HL-60/S4 treated with phorbol 12-myristate 13-acetate at 8.2 ng/mL for 4 days and 3 days (cell line): ENCODE data around the gene NUDT3.

ENCODE experiments used
- in situ Hi-C: fragments of 300-500 bp; cut with MboI; formaldehyde crosslinking; loops from 2 replicates; pipeline ENCODE4 v1.15.0; 2022; ENCODE audit warnings: low sequenced_read_pairs

The NUDT3 gene

GRCh38 chr6:34300332-34300751 lies 92.1 kb downstream of the NUDT3 start:
- in situ Hi-C loops: no loop called here

GRCh38 chr6:34298941-34299340 lies 93.5 kb downstream of the NUDT3 start:
- in situ Hi-C loops: no loop called here

- in situ Hi-C loops: no loop called here
Measured at GRCh38 chr6:34295721-34296120, 96.7 kb downstream of the NUDT3 start.

GRCh38 chr6:34292954-34293353 lies 99.5 kb downstream of the NUDT3 start:
- in situ Hi-C loops: no loop called here

GRCh38 chr6:34289137-34289536 lies 103.3 kb downstream of the NUDT3 start:
- in situ Hi-C loops: no loop called here

- in situ Hi-C loops: no loop called here
Measured at GRCh38 chr6:34288581-34288980, 103.9 kb downstream of the NUDT3 start.

- in situ Hi-C loops: no loop called here
Measured at GRCh38 chr6:34285448-34286164, 106.9 kb downstream of the NUDT3 start.

GRCh38 chr6:34284563-34285447 lies 107.7 kb downstream of the NUDT3 start:
- in situ Hi-C loops: no loop called here

GRCh38 chr6:34281702-34282334 lies 110.7 kb downstream of the NUDT3 start:
- in situ Hi-C loops: no loop called here

GRCh38 chr6:34280216-34280615 lies 112.3 kb downstream of the NUDT3 start:
- in situ Hi-C loops: no loop called here

GRCh38 chr6:34278833-34279232 lies 113.6 kb downstream of the NUDT3 start:
- in situ Hi-C loops: no loop called here

GRCh38 chr6:34277763-34278112 lies 114.7 kb downstream of the NUDT3 start:
- in situ Hi-C loops: no loop called here

- in situ Hi-C loops: no loop called here
Measured at GRCh38 chr6:34276881-34277762, 115.3 kb downstream of the NUDT3 start.

GRCh38 chr6:34276191-34276590 lies 116.3 kb downstream of the NUDT3 start:
- in situ Hi-C loops: no loop called here

- in situ Hi-C loops: no loop called here
Measured at GRCh38 chr6:34275128-34275804, 117.2 kb downstream of the NUDT3 start.

GRCh38 chr6:34274129-34274528 lies 118.3 kb downstream of the NUDT3 start:
- in situ Hi-C loops: no loop called here

GRCh38 chr6:34273242-34273805 lies 119.1 kb downstream of the NUDT3 start:
- in situ Hi-C loops: no loop called here

GRCh38 chr6:34272013-34272926 lies 120.2 kb downstream of the NUDT3 start:
- in situ Hi-C loops: no loop called here
